Lower leg skin (tissue), 4 donors: ENCODE results near the gene TMEM62. TPM values are rescaled to one million over a fixed set of nuclear protein-coding genes. Genes with fewer than 3 reads are reported as not detected.

Experiments used
- DNase-seq, 2 donors: peaks; one replicate each; pipeline ENCODE4 v3.0.0-alpha.2; 2019; ENCODE audit warnings: low spot score in 2 of 2
- H3K4me3 ChIP-seq: fragments of 200-600 bp; sonication (generic); 2 replicates; pipeline ENCODE4 v1.5.1; 2017; ENCODE audit warnings: mild to moderate bottlenecking, low read depth; ENCODE audit not compliant: poor library complexity, severe bottlenecking
- POLR2A ChIP-seq, 2 donors: fragments of 450-650 bp; IDR thresholded peaks; one replicate each; pipeline ENCODE4 v1.6.1; 2016 to 2017; ENCODE audit warnings: antibody characterized with exemption in 2 of 2, mild to moderate bottlenecking in 1 of 2, moderate library complexity in 1 of 2
- WGBS, 2 donors: methylation state at CpG; one replicate each; pipeline ENCODE4 v1.1.5; 2018; 5-methylcytosine and 5-hydroxymethylcytosine counted together
- intact Hi-C: fragments of 100-400 bp; cut with DNase I; formaldehyde crosslinking; loops from one replicate; pipeline ENCODE4 v1.15.0; 2023; ENCODE audit warnings: low total_unique reads
- total RNA-seq, 4 donors: library from RNA; depleted of rRNA; stranded (reverse); fragments of >200 nt; gene quantifications; one replicate each; pipeline ENCODE4 v1.1.0, GENCODE V29; 2016
- TF ChIP-seq, protein P1 (sequence below), 3 donors: fragments of 450-650 bp; IDR thresholded peaks; one replicate each; pipeline ENCODE4 v1.5.1; 2016; ENCODE audit warnings: antibody characterized with exemption in 3 of 3, mild to moderate bottlenecking in 3 of 3, moderate library complexity in 2 of 3

Gene TMEM62
- total RNA-seq, 4 donors from 2014 or later = 10.7 to 33.4 (median 20.0) TPM

DNA sequence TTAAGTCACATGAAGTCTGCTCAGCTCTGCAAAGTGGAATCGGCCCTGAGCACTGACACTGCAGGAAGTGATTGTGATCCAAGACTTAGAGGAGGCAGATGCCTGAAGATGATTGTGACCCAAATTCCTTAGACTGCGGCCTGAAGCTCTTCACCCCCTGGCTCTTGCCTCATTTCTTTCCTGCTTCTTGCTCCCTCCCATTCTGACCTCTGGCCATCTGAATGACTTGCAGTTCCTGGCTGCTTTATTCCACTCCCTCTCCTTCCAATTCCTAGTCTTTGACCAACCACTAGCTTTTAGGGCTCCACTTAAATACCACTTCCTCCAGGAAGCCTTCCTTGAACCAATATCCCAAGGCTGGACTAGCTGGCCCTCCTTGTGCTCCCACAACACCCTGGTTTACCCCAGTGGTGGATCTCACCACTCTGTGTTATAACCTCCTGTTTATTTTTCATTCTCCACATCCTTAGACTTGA lies 97.3 kb downstream of the TMEM62 start:
- no peak for TF ChIP-seq POLR2A (IDR thresholded peaks at IDR 0.05)
- WGBS, 2 donors = 27 to 34% methylated on average over 2 of the region's 2 CpGs
- intact Hi-C loops = no loop called here
- H3K4me3 ChIP-seq = no peak overlapping the region
- peak in 1 of 2 donors; percentile 28 for DNase-seq

DNA sequence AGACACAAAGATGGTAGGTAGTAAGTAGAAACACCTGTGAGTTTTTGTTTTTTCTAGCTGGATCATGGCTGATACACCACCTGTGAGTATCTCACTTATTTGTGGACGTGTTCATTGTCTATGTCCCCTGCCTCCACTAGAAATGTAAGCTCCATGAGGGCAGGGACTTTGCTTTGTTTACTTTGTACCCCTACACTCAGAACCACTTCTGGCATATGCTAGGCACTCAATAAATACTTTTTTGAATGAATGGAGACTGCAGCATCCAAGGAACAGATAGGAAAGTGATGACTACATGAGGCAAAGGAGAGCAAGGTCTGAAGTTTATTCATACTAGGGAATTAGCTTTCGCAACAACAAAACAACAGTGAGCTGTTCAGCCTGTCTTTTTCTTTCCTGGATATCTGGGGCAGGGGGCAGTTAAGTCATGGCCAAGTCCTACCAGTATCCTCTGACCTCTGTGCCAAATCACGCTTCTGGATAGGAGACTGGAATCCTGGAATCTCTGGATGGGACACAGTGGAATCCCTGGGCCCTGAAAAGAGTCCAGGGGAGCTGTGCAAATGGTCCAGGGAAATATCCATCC lies 99.0 kb downstream of the TMEM62 start:
- DNase-seq = no peak
- TF ChIP-seq, protein P1, sequence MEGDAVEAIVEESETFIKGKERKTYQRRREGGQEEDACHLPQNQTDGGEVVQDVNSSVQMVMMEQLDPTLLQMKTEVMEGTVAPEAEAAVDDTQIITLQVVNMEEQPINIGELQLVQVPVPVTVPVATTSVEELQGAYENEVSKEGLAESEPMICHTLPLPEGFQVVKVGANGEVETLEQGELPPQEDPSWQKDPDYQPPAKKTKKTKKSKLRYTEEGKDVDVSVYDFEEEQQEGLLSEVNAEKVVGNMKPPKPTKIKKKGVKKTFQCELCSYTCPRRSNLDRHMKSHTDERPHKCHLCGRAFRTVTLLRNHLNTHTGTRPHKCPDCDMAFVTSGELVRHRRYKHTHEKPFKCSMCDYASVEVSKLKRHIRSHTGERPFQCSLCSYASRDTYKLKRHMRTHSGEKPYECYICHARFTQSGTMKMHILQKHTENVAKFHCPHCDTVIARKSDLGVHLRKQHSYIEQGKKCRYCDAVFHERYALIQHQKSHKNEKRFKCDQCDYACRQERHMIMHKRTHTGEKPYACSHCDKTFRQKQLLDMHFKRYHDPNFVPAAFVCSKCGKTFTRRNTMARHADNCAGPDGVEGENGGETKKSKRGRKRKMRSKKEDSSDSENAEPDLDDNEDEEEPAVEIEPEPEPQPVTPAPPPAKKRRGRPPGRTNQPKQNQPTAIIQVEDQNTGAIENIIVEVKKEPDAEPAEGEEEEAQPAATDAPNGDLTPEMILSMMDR (IDR thresholded peaks at IDR 0.05) = no peak
- no peak for TF ChIP-seq POLR2A (IDR thresholded peaks at IDR 0.05)
- WGBS, 2 donors = 91 to 93% methylated on average over 3 of the region's 3 CpGs
- intact Hi-C loops = no loop called here
- no peak overlapping the region for H3K4me3 ChIP-seq

Other genes with a start within 250 kb of the TMEM62 start
- gene TTBK2, start 212.8 kb upstream of the TMEM62 start, total RNA-seq = 10 to 100 TPM in 3 of 4 donors, 1 to 10 TPM in 1; 6.0 to 16.2 (median 11.9) TPM
- 10 to 100 TPM; 11.6 to 38.2 (median 17.2) TPM for gene UBR1, start 27.5 kb upstream of the TMEM62 start, total RNA-seq
- gene CCNDBP1, start 51.8 kb downstream of the TMEM62 start, total RNA-seq = 100 to 1,000 TPM in 3 of 4 donors, 10 to 100 TPM in 1; 74.9 to 166 (median 114) TPM
- gene EPB42, start 87.4 kb downstream of the TMEM62 start, total RNA-seq = under 1 TPM in 1 of 4 donors, not detected in 3; 0.20 TPM
- gene TGM5, start 133.3 kb downstream of the TMEM62 start, total RNA-seq = 100 to 1,000 TPM in 2 of 4 donors, 10 to 100 TPM in 2; 72.5 to 121 (median 105) TPM
- not detected for gene TGM7, start 168.7 kb downstream of the TMEM62 start, total RNA-seq
- gene LCMT2, start 197.0 kb downstream of the TMEM62 start, total RNA-seq = 1 to 10 TPM; 4.9 to 8.9 (median 5.9) TPM
- 10 to 100 TPM in 3 of 4 donors, 1 to 10 TPM in 1; 9.6 to 20.6 (median 12.9) TPM for gene ZSCAN29, start 237.5 kb downstream of the TMEM62 start, total RNA-seq
- gene TUBGCP4, start 237.5 kb downstream of the TMEM62 start, total RNA-seq = 10 to 100 TPM; 12.3 to 19.4 (median 15.3) TPM